Epidermal melanocyte (primary cell): ENCODE measurements around the gene USF2.
A peak's percentile ranks its signal among the peaks of the same experiment; 100 is the strongest.

ENCODE experiments used
- DNase-seq: peaks from one replicate; pipeline ENCODE4 v3.0.0; 2011; ENCODE audit warnings: low spot score; ENCODE audit not compliant: insufficient read length

USF2 gene

DNA sequence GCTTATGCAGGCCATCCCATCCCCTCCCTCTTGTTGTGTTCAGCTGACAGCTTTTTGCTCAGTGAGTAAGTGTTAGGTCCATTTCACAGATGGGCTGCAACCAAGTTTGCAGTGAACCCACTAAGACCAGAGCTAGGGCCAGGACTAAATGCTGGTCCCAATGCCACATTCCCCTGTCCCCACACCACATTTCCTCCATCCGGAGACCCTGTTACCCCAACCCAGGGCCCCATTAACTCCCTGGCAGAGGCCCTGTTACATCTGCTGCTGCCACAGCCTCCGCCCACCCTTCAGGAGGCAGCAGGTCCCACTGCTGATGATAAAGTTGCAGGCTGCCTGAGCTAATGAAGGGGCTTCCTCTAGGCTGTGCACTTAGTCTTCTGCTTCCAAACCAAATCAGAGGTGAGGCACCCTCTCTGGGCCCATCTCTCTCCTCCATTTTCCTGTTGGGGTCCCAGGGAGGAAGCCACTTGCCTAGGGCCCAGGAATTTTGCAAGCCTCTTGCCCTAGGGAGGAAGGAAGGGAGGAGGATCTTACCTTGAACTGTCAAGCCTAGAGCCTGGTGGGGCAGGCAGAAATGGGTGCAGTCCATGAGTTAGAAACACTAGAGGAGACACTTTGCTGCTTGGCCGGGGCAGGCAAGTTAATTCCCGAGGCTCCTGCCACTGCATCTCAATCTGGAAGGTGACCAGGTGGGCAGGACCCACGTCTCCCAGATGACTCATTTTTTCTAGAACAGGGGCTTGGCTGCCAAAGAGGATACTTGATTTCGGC lies 3.4 kb upstream of the USF2 start:
- no peak for DNase-seq

DNA sequence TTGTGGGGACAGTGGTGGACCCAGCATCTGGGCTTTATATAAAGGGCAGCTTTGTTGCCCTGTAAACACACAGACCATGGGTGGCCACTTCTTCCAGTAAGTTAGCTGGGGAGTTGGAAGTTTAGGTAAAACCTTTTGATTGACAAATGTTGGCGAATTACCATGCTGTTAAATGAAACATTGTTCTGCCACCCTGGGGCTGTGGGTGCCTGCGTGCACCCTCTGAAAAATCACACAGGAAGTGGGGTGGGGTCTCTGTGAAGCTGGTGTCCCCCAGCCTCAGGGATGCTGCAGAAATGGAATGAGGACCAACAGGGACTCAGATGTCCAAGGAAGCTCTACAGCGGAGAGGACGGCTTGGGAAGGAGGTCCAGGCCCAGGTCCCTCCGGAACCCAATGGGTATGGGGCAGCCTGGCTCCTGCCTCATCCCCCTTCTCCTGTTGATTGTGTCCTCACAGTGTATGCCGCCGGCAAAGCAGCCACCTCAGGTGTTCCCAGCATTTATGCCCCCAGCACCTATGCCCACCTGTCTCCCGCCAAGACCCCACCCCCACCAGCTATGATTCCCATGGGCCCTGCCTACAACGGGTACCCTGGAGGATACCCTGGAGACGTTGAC lies 2.8 kb upstream of the USF2 start:
- DNase-seq: no peak

DNA sequence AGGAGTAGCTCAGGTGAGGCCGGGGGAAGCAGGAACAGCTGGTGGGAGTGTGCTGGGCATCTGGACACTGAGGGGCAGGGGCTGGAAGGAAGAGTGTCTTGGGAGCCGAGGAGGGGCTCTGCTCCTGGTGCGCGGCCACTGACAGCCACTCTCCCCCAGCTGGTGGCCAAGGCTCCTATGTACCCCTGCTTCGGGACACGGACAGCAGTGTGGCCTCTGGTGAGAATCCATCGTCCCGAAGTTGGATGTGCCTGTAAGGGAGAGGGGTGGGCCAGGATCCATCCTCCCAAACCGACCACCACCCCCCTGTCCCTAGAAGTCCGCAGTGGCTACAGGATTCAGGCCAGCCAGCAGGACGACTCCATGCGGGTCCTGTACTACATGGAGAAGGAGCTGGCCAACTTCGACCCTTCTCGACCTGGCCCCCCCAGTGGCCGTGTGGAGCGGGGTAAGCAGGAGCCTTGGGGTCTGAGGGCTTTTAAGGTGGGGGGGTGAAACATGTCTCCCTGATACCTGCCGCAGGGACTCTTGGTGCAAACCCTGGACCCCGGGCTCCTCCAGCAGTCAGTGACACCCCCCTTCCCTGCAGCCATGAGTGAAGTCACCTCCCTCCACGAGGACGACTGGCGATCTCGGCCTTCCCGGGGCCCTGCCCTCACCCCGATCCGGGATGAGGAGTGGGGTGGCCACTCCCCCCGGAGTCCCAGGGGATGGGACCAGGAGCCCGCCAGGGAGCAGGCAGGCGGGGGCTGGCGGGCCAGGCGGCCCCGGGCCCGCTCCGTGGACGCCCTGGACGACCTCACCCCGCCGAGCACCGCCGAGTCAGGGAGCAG lies 2.0 kb upstream of the USF2 start:
- no peak for DNase-seq

DNA sequence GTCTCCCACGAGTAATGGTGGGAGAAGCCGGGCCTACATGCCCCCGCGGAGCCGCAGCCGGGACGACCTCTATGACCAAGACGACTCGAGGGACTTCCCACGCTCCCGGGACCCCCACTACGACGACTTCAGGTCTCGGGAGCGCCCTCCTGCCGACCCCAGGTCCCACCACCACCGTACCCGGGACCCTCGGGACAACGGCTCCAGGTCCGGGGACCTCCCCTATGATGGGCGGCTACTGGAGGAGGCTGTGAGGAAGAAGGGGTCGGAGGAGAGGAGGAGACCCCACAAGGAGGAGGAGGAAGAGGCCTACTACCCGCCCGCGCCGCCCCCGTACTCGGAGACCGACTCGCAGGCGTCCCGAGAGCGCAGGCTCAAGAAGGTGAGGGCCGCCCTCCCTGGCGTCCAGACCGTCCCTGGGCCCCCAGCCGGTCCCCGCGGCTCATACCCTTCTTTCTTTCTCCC lies 1.4 kb upstream of the USF2 start:
- no peak for DNase-seq

DNA sequence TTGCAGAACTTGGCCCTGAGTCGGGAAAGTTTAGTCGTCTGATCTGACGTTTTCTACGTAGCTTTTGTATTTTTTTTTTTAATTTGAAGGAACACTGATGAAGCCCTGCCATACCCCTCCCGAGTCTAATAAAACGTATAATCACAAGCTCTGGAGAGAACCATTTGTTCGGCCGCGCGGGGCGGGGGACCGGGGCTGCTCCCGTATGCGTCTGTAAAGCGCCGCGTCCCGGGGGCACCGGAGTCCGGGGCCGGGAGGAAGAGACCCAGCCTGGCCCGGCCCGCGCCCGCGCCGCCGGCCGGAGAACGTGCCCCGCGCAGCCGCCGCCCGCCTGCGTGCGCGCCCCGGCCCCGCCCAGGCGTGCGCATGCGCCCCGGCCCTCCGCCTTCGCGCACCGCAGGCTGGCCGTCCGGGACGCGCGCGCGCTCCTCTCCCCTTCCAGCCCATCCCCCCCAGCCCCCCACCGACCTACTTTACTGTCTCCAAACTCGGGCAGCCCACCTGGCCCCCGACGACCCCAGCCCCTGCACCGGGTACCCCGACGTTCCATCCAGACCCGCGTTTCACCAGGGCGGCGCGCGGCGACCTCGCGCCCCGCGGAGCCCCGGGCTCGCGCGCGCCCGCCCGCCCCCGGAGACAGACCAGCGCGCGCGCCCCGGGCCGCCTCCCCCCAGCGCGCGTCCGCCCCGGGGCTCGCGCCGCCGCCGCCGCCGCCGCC lies 785 bp upstream of the USF2 start:
- peak; percentile 93 for DNase-seq

DNA sequence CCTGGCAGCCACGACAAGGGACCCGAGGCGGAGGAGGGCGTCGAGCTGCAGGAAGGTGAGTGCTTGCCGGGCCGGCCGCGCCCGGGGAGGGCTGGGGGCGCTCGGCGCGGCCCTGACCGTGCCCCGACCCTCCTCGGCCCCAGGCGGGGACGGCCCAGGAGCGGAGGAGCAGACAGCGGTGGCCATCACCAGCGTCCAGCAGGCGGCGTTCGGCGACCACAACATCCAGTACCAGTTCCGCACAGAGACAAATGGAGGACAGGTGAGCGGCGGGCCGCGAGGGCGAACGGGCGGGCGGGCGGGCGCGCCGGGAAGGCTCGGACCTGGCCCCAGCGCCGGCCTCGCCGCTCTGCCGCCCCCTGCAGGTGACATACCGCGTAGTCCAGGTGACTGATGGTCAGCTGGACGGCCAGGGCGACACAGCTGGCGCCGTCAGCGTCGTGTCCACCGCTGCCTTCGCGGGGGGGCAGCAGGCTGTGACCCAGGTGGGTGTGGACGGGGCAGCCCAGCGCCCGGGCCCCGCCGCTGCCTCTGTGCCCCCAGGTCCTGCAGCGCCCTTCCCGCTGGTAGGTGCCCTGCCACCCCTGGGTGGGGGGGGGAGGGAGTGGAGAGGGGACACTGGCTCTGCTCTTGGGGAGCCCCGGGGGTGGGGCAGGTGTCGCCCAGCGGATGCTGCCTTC lies 816 bp downstream of the USF2 start:
- DNase-seq: peak; percentile 53

DNA sequence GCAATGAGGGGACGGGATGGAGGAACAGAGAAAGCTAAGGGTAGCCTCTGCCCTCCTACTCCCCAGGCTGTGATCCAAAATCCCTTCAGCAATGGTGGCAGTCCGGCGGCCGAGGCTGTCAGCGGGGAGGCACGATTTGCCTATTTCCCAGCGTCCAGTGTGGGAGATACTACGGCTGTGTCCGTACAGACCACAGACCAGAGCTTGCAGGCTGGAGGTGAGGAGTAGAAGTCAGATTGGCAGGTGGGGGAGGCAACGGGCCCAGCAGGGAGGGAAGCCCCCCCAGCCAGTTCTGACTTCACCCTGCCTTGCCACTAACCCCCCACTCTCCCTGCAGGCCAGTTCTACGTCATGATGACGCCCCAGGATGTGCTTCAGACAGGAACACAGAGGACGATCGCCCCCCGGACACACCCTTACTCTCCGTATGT lies 1.6 kb downstream of the USF2 start:
- DNase-seq: no peak

DNA sequence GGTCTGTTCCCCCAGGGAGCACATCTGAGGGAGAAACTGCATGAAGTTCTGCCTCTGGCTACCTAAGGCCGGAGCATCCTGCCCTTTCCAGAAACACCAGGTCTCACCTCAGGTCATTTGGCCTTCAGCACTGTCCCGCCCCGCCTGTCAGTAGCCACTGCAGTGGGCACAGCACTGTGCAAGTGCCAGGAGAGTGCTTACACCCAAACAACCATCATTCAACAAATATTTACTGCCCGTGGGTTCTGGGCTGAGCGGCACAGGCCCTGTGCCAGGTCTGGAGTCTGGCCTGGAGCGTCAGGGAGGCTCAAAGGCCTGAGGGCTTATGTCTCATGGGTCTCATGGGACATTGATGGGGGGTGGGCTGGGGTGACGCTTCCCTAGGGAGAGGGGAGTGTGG lies 2.8 kb downstream of the USF2 start:
- DNase-seq: no peak

DNA sequence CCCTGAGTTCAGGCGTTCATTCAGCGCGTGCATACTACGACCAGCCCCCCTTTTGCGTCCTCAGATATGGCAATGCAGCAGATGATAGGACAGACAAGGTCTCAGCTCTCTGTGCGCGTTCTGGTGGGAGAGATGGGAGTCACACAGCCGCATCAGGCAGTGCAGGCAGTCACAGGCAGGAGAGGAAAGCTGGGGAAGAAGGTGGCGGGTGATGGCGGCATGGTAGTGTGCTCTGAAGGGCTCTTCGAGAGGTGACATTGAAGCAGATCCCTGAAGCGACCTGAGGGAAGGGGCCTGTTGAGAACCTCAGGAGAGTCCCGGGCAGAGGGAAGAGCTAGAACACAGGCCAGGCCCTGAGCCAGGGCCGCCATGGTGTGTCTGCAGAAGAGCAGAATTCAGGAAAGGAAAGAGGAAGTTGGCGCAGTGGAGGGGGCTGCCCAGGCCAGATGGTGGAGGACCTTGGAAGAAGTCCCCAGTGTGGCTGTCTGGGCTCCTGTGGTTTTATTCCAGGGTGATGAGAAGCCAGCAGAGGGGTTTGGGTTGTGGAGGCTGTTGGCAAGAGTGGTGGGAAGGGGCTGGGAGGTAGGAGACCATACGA lies 3.5 kb downstream of the USF2 start:
- no peak for DNase-seq

DNA sequence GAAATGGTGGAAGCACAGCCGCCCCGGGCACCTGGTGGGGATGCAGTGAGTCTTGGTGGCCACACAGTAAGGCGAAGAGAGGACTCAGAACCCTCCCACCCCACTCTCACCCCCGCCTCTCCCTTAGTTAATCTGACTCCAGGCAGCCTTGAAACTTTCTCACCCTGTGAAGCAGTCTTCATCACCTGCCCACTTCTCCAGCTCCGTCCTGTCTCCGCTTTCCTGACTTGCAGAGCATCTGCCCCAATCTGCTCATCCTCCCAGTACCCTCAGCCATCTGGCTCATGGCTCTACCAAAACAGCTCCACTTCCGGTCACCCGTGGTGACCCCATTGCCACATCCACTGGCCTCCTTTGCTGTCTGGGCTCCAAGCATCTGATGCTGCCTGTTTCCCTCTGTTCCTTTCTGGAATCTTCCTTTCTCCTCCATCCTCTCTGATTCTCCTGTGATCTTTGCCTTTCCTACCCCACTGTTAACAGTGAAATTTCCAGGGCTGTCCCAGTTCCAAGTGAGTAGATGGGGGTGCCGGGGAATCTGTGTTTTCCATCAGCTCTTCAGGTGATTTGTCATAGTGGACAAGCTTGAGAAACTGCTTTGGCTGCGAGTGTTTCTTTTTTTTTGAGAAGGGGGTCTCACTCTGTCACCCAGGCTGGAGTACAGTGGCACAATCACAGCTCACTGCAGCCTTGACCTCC lies 4.3 kb downstream of the USF2 start:
- no peak for DNase-seq

DNA sequence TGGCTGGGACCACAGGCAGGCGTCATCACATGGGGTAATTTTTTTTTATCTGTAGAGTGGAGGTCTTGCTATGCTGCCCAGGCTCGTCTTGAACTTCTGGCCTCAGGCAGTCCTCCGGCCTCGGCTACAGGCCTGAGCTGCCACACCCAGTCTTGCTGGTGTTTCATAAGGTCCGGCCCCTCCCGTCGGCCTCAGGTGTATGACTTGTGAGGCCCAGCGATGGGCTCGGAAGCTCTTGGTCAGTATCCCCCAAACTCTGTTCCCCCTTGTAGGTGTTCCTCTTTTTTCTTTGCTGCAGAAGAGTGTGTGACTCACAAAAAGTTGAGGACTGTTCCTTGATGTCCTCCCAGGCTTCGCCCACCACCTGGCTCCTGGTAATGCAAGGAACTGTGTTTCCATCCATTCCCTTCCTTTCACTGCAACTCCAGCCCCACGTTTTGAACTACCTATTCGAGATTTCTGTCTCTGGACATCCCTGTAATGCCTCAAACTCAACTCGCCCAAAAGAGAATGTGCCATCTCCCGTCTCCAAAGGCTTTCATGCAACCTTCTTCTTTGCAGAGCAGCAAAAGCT lies 5.0 kb downstream of the USF2 start:
- DNase-seq: no peak

DNA sequence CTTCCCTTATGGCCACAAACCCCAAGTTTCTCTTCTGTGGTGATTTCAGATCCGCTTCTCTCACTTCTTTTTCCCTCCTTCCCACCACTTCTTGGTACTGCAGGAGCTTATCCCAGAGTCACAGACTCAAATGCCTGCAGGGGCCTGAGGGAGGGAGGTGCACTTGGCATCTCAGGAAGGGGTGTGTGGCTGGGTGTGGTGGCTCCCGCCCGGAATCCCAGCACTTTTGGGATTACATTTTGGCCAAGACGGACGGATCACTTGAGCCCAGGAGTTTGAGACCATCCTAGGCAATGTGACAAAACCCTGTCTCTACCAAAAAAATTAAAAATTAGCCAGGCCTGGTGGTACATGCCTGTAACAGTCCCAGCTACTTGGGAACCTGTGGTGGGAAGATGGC lies 5.6 kb downstream of the USF2 start:
- DNase-seq: no peak

DNA sequence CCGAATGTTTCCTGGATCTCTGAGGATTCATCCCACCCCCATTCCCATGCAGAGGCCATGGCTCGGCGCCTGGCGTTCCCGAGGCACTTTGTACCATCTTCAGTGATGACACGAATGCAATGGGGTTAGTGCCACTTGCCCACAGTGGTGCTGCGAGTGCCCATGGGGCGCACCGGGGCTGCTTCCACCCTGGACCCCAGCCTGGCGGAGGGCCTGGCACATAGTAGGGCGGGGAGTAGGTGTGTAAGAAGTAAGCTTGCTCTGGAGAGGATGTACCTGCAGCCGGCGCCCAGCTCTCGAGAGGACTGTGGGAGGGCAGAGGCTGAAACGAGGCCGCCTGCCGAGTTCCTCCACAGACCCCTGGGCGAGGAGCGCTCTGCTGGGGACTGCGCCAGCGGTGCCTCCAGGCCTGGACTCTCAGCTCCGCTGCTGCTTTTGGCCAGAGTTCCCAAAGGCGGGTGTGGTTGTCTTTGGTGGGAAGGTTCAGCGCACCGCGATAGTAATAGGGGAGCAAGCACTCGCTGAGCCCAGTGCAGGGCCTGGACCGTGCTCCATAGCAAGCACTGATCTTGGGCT lies 8.0 kb downstream of the USF2 start:
- no peak for DNase-seq

DNA sequence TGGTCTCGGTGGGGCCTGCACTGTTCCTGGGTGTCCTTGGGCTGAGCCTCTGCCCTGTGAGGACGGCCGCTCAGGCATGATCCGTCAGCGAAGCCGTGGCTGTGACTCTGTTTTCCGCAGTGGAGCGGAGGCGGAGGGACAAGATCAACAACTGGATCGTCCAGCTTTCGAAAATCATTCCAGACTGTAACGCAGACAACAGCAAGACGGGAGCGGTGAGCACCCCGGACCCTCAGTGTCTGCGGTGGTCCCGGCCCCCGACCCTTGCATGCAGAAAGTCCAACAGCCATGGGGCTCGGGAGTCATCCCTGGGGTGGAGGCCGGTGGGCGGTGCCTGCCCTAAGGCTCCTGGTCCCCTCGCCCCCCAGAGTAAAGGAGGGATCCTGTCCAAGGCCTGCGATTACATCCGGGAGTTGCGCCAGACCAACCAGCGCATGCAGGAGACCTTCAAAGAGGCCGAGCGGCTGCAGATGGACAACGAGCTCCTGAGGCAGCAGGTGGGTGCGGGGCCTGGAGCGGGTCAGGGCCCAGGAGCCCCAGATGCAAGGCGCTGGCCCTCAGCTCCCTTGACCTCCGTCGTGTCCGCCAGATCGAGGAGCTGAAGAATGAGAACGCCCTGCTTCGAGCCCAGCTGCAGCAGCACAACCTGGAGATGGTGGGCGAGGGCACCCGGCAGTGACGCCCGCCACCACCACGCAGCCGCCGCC lies 10.0 kb downstream of the USF2 start:
- DNase-seq: no peak

DNA sequence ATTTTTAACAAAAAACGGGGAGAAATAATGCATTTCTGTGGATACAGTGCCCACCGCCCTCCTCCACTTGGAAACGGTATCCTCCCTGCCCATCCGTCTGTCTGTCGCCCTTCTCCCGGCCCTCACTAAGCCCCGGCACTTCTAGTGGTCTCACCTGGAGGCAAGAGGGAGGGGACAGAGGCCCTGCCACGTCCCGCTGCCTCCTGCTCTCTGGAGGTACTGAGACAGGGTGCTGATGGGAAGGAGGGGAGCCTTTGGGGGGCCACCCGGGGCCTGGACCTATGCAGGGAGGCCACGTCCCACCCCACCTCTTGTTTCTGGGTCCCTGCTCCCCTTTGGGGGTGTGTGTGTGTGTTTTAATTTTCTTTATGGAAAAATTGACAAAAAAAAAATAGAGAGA lies 10.6 kb downstream of the USF2 start:
- no peak for DNase-seq

DNA sequence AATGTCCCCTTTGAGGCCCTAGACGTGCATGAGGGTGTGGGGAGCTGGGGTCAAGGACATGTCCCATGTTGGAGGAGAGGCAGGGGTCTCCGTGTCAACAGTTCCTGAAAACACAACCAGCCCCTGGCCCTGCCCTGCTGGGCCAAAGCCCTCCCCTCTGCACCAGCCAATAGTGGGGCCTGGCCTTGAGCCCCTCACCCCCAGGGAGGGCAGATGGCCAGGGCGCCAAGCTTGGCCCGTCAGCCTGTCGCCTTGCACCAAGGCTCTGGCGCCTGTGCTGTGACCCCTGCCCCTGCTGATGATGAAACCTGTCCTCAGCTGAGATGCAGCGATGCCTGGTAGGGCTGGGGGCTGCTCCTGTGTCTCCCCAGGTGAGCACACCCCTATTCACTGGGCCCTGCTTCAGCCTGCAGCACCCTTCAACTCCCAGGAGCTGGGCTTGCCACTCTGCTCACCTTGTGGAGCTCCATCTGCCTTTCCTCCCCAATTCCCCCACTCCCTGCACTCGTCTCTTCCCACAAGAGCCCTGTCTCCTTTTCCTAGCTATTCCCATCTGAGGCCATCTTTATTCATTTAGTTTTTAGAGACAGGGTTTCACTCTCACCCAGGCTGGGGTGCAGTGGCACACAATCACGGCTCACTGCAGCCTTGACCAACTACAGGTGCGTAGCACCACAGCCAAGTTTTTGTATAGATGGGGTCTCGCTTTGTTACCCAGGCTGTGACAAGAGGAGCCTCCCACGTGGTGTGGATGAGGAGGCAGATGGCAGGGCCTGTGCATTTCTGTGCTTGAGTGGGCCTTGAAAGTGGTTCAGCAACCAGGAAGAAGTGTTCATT lies 11.4 kb downstream of the USF2 start:
- DNase-seq: no peak

DNA sequence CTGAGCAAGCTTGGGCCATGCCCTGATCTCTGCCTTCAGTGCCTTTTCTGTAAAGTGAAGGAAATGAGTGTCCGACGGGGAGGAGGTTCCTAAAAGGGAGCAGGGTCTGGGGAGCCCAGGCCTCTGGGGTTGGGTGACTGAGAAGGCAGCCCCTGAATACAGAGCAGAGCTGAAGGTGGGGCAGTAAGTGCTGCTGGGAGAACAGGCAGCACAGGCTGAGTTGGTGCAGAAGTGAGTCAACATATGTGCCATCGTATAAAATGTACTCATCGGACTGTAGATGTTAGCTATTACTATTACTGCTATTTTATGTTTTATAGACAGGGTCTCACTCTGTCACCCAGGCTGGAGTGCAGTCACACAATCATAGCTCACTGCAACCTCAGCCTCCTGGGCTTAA lies 12.5 kb downstream of the USF2 start:
- no peak for DNase-seq
